GM20431 (cell line): ENCODE results near the gene IFT80.

Experiments used
- in situ Hi-C: fragments of 300-500 bp; cut with MseI, MboI; formaldehyde crosslinking; loops from one replicate; pipeline ENCODE4 v1.15.0; 2020; ENCODE audit warnings: low sequenced_read_pairs; ENCODE audit not compliant: unreplicated experiment

Gene IFT80

DNA sequence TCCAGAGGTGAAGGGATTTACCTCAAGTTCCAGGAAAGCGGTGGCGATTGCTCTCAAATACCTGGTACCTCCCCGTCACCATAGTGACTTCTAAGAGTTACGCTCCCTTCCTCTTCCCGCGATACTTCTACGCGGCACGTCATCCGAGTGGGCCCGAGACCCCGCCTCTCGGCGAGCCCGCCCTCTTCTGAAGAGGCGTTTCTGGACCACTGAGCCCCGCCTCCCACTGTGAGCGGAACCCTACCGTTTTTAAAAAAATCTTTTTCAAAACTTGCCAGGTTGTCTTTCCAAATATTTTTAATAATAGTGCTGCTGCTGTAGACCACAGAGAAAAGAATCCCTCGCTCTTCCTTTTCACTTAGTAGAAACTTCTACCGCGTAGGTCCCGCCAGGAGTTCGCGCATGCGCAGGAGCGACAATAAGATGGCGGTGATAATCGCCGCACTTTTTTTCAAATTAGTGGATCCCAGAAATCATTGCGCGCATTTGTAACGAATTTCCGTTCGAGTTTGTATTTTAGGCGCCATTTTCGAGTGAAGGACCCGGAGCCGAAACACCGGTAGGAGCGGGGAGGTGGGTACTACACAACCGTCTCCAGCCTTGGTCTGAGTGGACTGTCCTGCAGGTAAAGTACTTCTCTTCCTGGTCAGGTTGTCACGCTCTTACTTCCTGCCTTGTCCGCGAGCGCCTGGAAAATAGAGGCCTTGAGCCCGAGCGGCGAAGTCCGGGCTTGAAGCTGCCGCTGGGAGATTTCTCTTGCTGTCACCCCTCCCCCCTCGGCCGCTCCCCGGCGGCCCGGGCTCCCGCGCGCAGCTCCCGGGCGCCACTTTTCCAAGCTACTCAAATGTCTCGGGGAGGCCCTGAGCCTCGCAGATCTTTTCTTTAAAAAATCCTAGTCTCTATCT lies at the start of gene IFT80, which contains the start of gene SMC4:
Gene IFT80 (minus strand): TSS at position 101 of the 905 bp plus-strand sequence. CDS start 14,625 bp downstream, outside the sequence.
Gene SMC4 (plus strand): TSS at position 526 of the 905 bp plus-strand sequence. CDS start 1,177 bp downstream, outside the sequence.
- in situ Hi-C loops: loop anchor here (25.0 kb wide), 1 partner anchor 512 kb away; no protein-coding TSS in a partner anchor

DNA sequence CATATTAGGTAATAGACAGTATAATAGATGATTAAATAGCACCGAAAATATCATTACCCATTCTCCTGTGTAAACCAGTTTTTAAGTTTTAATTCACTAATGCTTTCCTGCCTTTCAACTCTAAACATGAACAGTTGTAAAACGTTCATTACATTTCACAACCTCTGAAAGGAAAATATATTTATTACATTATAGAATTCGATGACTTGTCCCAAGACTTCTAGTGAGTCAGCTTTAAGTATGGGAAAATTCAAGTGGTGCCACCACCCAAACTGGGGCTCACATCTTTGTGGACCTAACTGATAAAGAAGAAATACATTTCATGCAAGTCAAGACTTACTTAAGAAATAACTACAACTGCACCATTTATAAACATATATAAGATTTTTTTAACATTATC lies 48.5 kb upstream of the IFT80 start:
- in situ Hi-C loops: no loop called here

DNA sequence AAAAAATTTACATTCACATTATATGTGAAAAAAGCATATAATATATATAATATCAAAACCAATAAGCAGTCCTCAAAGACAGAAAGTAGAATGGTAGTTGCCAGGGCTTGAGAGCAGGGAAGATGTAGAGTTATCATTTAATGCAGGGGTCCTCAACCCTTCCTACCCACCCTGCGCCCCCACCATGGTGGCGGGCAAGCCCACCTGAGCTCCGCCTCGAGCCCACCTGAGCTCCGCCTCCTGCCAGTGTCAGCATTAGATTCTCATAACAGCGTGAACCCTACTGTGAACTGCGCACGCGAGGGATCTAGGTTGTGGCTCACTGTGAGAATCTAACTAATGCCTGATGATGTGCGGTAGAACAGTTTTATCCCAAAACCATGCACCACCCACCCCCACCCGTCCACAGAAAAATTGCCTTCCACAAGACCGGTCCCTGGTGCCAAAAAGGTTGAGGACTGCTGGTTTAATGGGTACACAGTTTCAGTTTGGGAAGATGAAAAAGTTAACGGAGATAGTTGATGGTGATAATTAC lies 47.6 kb upstream of the IFT80 start:
- in situ Hi-C loops: no loop called here

DNA sequence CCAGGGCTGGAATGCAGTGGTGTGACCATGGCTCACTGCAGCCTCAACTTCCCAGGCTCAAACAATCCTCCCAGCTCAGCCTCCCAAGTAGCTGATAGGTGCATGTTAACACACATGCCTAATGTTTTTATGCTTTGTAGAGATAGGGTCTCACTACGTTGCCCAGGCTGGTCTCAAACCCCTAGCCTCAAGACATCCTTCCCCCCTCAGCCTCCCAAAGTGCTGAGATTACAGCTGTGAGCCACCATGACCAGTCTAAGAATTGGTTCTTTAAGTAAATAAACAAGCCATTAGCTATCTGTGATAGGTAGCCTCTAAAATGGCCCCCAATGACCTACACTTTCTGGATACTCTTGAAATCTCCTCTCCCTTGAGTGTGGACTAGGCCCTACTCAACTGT lies 46.8 kb upstream of the IFT80 start:
- in situ Hi-C loops: no loop called here

DNA sequence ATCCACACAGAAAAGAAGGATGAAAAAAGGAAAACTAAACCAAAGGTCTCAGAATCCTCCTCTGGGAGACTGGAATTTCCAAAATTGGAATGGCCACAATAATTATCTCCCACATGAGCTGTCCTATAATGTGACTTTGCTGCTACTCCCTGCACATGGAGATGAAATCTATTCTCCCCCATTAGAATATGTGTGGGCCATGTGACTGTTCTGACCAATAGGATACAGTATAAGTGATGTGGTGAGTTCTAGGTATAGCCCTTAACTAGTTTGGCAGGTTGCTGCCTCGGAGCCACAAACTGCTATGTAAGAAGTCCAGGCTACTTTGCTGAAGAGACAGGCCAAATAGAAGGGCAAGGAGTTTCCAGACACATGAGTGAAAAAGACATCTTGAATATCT lies 45.4 kb upstream of the IFT80 start:
- in situ Hi-C loops: no loop called here

DNA sequence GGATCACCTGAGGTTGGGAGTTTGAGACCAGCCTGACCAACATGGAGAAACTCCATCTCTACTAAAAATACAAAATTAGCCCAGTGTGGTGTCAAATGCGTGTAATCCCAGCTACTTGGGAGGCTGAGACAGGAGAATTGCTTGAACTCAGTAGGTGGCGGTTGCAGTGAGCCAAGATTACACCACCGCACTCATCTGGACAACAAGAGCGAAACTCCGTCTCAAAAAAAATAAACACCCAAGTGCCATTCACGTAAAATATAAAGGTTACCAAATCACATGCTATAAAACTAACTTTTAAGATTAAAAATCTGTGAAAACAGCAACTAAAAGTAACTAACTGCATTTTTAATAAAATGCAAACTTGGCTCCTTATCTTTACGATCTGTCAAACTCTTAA lies 41.7 kb upstream of the IFT80 start:
- in situ Hi-C loops: no loop called here

DNA sequence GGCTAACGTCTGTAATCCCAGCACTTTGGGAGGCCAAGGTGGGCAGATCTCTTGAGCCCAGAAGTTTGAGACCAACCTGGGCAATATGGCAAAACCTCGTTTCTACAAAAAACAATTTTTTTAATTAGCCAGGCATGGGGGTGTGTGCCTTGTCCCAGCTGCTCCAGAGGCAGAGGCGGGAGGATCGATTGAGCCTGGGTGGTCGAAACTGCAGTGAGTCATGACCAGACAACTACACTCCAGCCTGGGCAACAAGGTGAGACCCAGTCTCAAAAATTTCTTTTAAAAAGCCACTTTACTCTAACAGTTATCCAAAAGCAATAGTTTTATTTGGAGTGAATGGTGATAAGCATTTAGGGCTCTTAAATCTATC lies 38.0 kb upstream of the IFT80 start:
- in situ Hi-C loops: no loop called here

DNA sequence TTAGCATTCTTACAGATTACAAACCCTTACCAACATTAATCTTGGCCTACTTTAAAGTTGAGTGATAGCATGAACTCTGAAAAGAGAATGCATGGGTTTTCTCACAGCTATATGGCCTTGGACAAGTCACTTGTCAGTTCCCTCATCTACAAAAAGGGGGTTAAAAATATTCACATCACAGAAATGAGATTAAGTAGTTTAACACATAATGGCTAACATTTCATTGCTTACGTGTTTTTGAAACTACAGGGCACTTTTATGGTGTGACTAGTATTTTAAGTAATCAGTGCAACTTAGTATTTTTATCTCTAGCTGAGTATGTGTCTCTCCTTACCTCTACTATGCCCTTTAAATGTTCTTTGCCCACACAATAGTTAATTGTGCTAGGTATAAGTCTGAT lies 36.7 kb upstream of the IFT80 start:
- in situ Hi-C loops: no loop called here

DNA sequence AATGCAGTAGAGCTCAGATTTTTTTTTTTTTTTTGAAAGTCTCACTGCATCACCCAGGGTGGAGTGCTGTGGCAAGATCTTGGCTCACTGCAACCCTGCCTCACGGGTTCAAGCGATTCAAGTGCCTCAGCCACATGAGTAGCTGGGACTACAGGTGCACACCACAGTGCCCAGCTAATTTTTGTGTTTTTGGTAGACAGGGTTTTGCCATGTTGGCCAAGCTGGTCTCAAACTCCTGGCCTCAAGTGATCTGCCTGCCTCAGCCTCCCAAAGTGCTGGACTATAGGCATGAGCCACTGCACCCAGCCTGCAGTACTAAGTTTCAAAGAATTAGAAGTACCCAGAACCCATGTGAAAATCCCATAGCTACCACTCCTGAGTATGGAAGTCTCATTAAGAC lies 36.1 kb upstream of the IFT80 start:
- in situ Hi-C loops: no loop called here

DNA sequence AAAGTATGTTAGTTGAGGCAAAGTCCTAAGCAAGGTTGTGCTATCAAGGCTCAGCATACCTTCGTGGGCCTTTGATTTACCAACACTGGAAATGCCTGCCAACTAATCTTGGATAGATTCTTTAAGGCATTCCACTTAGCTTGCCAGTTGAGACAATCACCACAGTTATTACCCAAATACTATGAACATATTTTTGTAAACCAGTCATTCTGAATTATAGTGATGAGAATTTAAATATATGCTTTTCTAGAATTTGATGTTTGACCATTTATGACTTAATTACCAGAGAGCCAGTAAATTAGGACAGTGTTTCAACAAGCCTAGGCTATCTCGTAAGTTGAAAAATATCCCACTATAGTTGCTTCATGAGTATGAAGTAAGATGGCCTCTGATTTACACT lies 35.0 kb upstream of the IFT80 start:
- in situ Hi-C loops: no loop called here

DNA sequence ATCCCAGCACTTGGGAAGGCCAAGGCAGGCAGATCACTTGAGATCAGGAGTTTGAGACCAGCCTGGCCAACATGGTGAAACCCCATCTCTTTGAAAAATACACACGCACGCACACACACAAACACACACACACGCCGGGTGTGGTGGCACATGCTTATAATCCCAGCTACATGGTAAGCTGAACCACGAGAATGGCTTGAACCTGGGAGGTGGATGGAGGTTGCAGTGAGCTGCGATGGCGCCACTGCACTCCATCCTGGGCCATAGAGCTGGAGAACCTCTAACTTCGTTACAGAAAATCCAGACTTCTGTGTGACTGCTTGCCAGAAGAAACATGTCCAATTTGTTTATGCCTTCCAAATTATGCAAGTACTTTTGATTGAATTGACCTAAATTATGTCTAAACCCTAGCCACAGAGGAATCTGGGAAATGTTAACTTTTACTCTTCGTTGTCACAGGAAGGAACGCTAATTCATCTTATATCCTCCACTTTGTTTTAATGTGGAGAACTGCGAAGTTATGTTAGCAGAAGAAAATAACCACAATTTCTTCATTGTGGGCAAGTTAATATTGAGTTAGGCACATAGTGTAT lies 28.9 kb upstream of the IFT80 start:
- in situ Hi-C loops: no loop called here

DNA sequence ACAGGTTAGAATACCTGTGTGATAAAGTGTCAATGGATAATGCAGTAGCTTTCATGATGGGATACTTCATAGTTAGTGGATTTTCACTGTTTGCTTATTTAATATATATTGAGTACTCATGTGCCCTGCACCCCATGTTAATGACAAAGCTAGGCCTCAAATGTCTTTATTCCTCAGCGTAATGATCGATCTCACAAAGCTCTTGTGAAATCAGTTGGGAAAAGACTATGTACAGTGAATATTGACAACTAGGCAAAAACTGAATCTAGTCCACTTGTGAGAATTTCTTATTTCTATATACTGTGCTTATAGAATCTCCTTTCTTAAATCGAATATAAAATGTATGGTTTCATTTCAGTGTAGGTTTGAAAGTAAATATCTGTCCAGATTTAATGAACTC lies 18.3 kb upstream of the IFT80 start:
- in situ Hi-C loops: loop anchor here (25.0 kb wide), 1 partner anchor 530 kb away; no protein-coding TSS in a partner anchor

DNA sequence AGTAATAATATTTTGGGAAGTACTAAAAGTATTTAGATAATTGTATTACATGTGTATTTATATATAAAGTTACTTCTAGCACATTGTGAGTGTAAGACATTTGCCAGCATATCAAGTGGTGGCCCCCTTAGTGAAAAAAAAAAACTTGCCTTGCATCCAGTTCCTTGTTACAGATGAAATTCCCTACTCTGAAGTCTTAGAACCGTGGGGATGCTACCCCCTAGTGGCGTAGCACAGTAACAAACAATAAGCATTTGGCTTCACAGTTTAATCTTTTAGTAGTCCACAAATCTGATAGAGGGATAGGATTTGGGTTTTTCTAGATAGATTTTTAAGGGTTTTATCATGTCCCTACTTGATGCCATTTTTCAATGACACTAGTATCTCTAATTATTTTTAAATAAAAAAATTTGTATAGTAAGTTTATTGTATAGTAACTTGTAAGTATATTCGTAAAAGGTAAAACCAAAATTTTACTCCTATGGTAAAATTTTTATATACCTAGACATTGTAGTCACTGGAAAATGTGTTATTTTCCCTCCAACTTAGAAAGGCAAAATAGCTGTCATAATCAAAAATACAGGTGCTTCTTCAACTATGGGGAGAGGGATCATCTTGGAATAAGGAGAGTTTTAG lies 14.7 kb upstream of the IFT80 start:
- in situ Hi-C loops: loop anchor here (25.0 kb wide), 1 partner anchor 526 kb away; no protein-coding TSS in a partner anchor

DNA sequence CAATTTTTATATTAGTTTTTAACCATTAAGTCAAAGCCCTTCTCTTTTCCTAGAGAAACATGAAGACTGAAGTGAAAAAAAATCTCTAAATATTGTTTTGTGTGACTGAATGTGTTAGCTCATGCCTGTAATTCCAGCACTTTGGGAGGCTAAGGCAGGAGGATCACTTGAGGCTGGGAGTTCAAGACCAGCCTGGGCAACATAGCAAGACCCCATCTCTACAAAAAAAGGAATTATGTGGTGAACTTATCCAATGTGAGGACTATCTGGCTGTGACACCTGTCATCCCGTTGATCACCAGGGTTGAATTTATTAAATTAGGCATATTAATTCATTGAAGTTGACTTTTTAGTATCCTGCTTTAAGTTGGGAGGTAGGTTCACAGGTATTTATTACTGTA lies 13.5 kb upstream of the IFT80 start:
- in situ Hi-C loops: loop anchor here (25.0 kb wide), 1 partner anchor 525 kb away; no protein-coding TSS in a partner anchor

DNA sequence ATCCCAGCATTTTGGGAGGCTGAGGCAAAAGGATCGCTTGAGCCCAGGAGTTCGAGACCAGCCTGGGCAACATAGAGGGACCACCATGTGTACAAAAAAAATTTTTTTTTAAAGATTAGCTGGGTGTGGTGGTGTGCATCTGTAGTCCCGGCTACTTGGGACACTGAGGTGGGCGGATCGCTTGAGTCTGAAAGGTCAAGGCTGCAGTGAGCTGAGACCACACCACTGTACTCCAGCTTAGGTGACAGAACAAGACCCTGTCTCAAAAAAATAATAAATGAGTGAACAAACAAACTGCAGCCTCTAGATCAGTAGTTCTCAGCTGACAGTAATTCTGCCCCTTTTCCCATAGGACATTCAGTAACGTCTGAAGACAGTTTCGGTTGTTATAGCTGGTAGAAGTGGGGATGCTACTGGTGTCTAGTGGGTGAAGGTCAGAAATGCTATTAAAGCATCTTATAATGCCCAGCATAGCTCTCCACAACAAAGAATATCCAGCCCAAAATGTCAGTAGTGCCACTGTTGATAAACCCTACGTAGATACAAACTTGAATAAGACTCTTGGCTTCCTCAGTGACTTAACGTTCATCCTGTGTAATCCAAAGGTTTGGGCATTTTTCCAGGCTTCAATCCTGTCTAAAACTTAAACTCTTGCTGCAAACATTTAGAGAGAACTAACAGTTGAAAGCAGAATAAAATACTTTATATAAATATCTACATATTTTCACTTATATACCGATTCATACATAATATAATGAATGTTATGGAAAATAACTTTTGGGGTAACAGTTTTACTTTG lies 11.0 kb upstream of the IFT80 start:
- in situ Hi-C loops: loop anchor here (25.0 kb wide), 1 partner anchor 523 kb away; no protein-coding TSS in a partner anchor

DNA sequence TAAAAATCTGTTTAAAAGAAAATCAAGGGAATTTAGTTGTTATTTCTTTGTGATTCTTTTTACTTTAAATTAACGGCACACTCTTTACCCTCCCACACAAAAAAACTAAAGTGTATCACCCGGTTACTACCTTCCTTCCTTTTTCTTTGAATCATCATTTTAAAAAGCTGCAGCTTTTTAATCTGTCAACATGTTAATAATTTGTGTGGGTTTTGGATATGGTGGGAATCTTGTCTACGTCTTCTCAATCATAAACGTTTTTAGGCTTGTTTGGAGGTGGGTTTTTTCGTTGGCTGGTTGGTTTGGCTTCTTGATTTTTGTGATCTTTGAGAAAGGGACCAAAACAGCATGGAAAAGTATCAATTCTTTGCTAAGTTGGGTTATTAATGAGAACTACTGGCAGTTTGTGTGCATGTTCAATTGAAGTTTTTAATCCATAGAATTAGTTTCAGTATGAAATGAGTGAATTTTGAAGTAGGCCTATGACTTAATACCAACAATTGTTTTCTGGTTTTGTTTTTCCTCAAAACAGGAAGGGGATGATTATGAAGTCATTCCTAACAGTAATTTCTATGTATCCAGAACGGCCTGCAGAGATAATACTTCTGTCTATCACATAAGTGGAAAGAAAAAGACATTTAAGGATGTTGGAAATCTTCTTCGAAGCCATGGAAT lies 4.9 kb upstream of the IFT80 start:
- in situ Hi-C loops: loop anchor here (25.0 kb wide), 1 partner anchor 517 kb away; no protein-coding TSS in a partner anchor

DNA sequence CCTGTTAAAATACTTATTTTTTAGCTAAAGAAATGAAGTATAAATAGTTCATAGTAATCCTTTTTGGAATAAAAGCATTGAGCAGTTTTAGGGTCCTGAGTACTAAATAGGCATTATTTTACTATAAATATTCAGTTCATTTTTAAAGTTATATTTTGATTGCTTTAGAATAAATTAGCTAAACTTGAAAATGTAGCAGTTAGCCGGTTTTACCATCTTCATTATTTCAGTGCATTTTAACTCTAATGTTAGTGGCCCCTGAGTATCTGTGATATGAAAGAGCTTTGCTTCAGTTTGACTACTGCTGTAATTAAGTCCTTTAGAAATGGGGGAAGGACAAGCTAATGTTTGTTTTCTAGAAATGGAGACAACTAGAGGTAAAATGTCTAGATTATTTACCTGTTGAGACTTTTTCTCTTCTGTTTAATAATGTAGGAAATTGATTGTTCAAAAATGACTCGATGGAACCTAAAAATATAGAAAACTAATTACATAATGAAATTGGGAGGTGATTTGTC lies 4.1 kb upstream of the IFT80 start:
- in situ Hi-C loops: loop anchor here (25.0 kb wide), 1 partner anchor 516 kb away; no protein-coding TSS in a partner anchor

DNA sequence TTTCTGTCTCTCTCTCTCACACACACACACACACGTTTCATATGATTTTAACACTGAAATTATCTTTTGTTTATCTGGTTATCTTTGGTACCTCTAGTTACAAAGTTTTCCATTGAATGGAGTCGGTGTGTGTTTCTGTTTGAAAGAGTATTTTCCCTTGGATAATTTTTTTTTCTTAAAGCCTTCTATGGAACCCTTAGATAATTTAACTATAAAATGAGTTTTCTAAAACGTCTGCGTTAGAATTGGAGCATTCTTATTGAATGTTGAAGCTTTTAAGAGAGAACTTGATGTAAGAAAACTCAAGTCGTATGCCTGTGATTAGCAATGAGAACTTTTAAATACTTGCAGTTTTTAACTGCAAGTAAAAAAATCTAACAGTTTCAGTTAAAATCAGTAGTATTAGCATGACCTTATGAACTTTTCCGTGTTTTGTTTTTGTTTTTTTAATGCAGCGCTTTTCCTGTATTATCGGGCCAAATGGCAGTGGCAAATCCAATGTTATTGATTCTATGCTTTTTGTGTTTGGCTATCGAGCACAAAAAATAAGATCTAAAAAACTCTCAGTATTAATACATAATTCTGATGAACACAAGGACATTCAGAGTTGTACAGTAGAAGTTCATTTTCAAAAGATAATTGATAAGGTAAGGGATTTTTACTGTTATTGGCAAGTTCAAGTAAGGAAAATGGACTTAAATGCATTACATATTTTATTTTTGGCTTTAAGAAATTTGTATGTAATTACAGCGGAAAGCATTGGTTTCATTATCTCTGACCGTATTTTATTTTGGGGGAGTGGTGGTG lies 3.4 kb upstream of the IFT80 start:
- in situ Hi-C loops: loop anchor here (25.0 kb wide), 1 partner anchor 515 kb away; no protein-coding TSS in a partner anchor
